ENCODE data around the gene HRH2.

The HRH2 gene

GRCh38 chr5:175675873-175676272 is 18.0 kb downstream of the HRH2 start:
- DNase-seq (ENCODE audit: low read depth in 2 of 2) = no peak

GRCh38 chr5:175677571-175677970 is 19.7 kb downstream of the HRH2 start:
- DNase-seq (ENCODE audit: low read depth in 2 of 2) = no peak

- no peak for DNase-seq (ENCODE audit: low read depth in 2 of 2)
Measured at GRCh38 chr5:175678074-175678473, 20.2 kb downstream of the HRH2 start.

- DNase-seq (ENCODE audit: low read depth in 2 of 2) = no peak
Measured at GRCh38 chr5:175679411-175679810, 21.5 kb downstream of the HRH2 start.

GRCh38 chr5:175680020-175680419 is 22.1 kb downstream of the HRH2 start:
- DNase-seq (ENCODE audit: low read depth in 2 of 2) = no peak

- DNase-seq (ENCODE audit: low read depth in 2 of 2) = no peak
Measured at GRCh38 chr5:175680463-175680862, 22.6 kb downstream of the HRH2 start.

GRCh38 chr5:175681045-175681967 is 23.4 kb downstream of the HRH2 start:
- no peak for DNase-seq (ENCODE audit: low read depth in 2 of 2)

GRCh38 chr5:175681968-175682340 is 24.1 kb downstream of the HRH2 start:
- no peak for DNase-seq (ENCODE audit: low read depth in 2 of 2)

GRCh38 chr5:175682664-175683063 is 24.8 kb downstream of the HRH2 start:
- no peak for DNase-seq (ENCODE audit: low read depth in 2 of 2)

GRCh38 chr5:175683231-175683630 is 25.4 kb downstream of the HRH2 start:
- no peak for DNase-seq (ENCODE audit: low read depth in 2 of 2)

- no peak for DNase-seq (ENCODE audit: low read depth in 2 of 2)
Measured at GRCh38 chr5:175683921-175684320, 26.1 kb downstream of the HRH2 start.

- DNase-seq (ENCODE audit: low read depth in 2 of 2) = no peak
Measured at GRCh38 chr5:175684931-175685330, 27.1 kb downstream of the HRH2 start.

GRCh38 chr5:175685701-175686350 is 28.0 kb downstream of the HRH2 start:
- DNase-seq (ENCODE audit: low read depth in 2 of 2) = no peak

- DNase-seq (ENCODE audit: low read depth in 2 of 2) = no peak
Measured at GRCh38 chr5:175686396-175686795, 28.5 kb downstream of the HRH2 start.

- DNase-seq (ENCODE audit: low read depth in 2 of 2) = no peak
Measured at GRCh38 chr5:175686826-175687225, 29.0 kb downstream of the HRH2 start.

GRCh38 chr5:175687231-175687701 is 29.4 kb downstream of the HRH2 start:
- DNase-seq (ENCODE audit: low read depth in 2 of 2) = no peak

GRCh38 chr5:175688352-175689146 is 30.7 kb downstream of the HRH2 start:
- DNase-seq (ENCODE audit: low read depth in 2 of 2) = no peak

- no peak for DNase-seq (ENCODE audit: low read depth in 2 of 2)
Measured at GRCh38 chr5:175689147-175689991, 31.5 kb downstream of the HRH2 start.

- no peak for DNase-seq (ENCODE audit: low read depth in 2 of 2)
Measured at GRCh38 chr5:175690025-175690424, 32.2 kb downstream of the HRH2 start.

GRCh38 chr5:175690586-175690985 is 32.7 kb downstream of the HRH2 start:
- DNase-seq (ENCODE audit: low read depth in 2 of 2) = no peak

- no peak for DNase-seq (ENCODE audit: low read depth in 2 of 2)
Measured at GRCh38 chr5:175691761-175692160, 33.9 kb downstream of the HRH2 start.
